GM12878 (cell line): ENCODE data around the gene JUND. TPM values are rescaled to one million over a fixed set of nuclear protein-coding genes. Genes with fewer than 3 reads are reported as not detected.

Experiments
- ATAC-seq: fragments of 200-7000 bp; cut with Tn5 transposase; 3 replicates; pipeline ENCODE4 v1.9.1; 2020; ENCODE audit warnings: mild to moderate bottlenecking, moderate library complexity
- BruUV-seq: library from RNA; stranded (reverse); fragments of 400-500 nt; replicated peaks from 2 replicates; lab custom pipeline; 2021; lab: Mats Ljungman, UMichigan
- CTCF ChIA-PET: fragments of 300-600 bp; sonication (Branson Sonifier 250); formaldehyde crosslinking; extraction: SDS; loops from one replicate; lab custom pipeline; 2021; ENCODE audit warnings: inconsistent platforms; lab: Yijun Ruan, JAX
- POLR2A ChIA-PET: fragments of 350-600 bp; formaldehyde crosslinking; extraction: SDS; loops from one replicate; lab custom pipeline; 2021; ENCODE audit warnings: inconsistent platforms; lab: Charles Lee
- RAD21 ChIA-PET: fragments of 300-600 bp; sonication (Branson Sonifier 250); formaldehyde crosslinking; loops from one replicate; lab custom pipeline; 2023; ENCODE audit warnings: antibody characterized with exemption; ENCODE audit not compliant: unreplicated experiment; lab: Charles Lee
- SMC1A ChIA-PET: fragments of 300-600 bp; sonication (Branson Sonifier 250); formaldehyde crosslinking; loops from one replicate; lab custom pipeline; 2023; ENCODE audit not compliant: unreplicated experiment, uncharacterized antibody; lab: Charles Lee
- DNase-seq: peaks from one replicate; pipeline ENCODE4 v3.0.0-alpha.2; 2011; ENCODE audit warnings: low read depth, low spot score
- FAIRE-seq: peaks from 3 replicates; lab custom pipeline; 2011; peaks lifted over from hg19 to GRCh38; lab: Jason Lieb, UNC
- H2AFZ ChIP-seq: 2 replicates; pipeline ENCODE4 v1.6.0; 2011; ENCODE audit warnings: low read depth, low read length, control low read depth; ENCODE audit not compliant: control insufficient read depth
- H3K27ac ChIP-seq: 2 replicates; pipeline ENCODE4 v1.5.1; 2011; ENCODE audit warnings: control low read depth; ENCODE audit not compliant: control insufficient read depth, insufficient read depth
- H3K27me3 ChIP-seq, 2 experiments: replicated peaks in 1 of 2; 2 replicates each; pipeline versions ENCODE4 v1.6.0 to v1.6.1; 2011; ENCODE audit warnings: low read length in 1 of 2; ENCODE audit not compliant: control insufficient read depth in 2 of 2, insufficient read depth in 2 of 2
- H3K36me3 ChIP-seq, 2 experiments: 2 replicates each; pipeline ENCODE4 v1.5.1; 2011; ENCODE audit warnings: low read length in 1 of 2; ENCODE audit not compliant: control insufficient read depth in 2 of 2, insufficient read depth in 2 of 2
- H3K4me1 ChIP-seq: 2 replicates; pipeline ENCODE4 v1.6.1; 2011; ENCODE audit warnings: mild to moderate bottlenecking, low read length, moderate library complexity, mixed read lengths; ENCODE audit not compliant: control insufficient read depth, insufficient read depth
- H3K4me2 ChIP-seq: 2 replicates; pipeline ENCODE4 v1.6.0; 2011; ENCODE audit warnings: control low read depth; ENCODE audit not compliant: control insufficient read depth, insufficient read depth
- H3K4me3 ChIP-seq: fragments of 200-600 bp; sonication (generic); 2 replicates; pipeline ENCODE4 v1.5.1; 2016
- H3K79me2 ChIP-seq: 2 replicates; pipeline ENCODE4 v1.6.0; 2011; ENCODE audit warnings: low read length; ENCODE audit not compliant: control insufficient read depth, insufficient read depth
- H3K9ac ChIP-seq: 2 replicates; pipeline ENCODE4 v1.8.0; 2011; ENCODE audit warnings: low read length, control low read depth, mixed read lengths; ENCODE audit not compliant: control insufficient read depth, insufficient read depth
- H3K9me3 ChIP-seq: replicated peaks from 3 replicates; pipeline ENCODE4 v1.5.1; 2011; ENCODE audit warnings: mild to moderate bottlenecking, low read length; ENCODE audit not compliant: control insufficient read depth, insufficient read depth
- H4K20me1 ChIP-seq: 2 replicates; pipeline ENCODE4 v1.6.0; 2011; ENCODE audit not compliant: control insufficient read depth, insufficient read depth
- FOXK2 ChIP-seq: fragments of 450-650 bp; IDR thresholded peaks from 2 replicates; pipeline ENCODE4 v1.6.1; 2017; ENCODE audit warnings: mild to moderate bottlenecking, moderate library complexity
- MEF2A ChIP-seq: IDR thresholded peaks from 2 replicates; pipeline ENCODE4 v1.6.1; 2011; ENCODE audit warnings: low read depth, mild to moderate bottlenecking, low read length, moderate library complexity; ENCODE audit not compliant: insufficient read depth
- SUPT20H ChIP-seq: IDR thresholded peaks from 2 replicates; pipeline ENCODE4 v1.6.1; 2011; ENCODE audit warnings: low read depth, mild to moderate bottlenecking, low read length, moderate library complexity, borderline replicate concordance; ENCODE audit not compliant: control insufficient read depth
- ZBED1 ChIP-seq: IDR thresholded peaks from 2 replicates; pipeline ENCODE4 v1.6.1; 2016; ENCODE audit warnings: borderline replicate concordance
- ZNF622 ChIP-seq: fragments of 450-650 bp; IDR thresholded peaks from 2 replicates; pipeline ENCODE4 v1.6.1; 2017; ENCODE audit warnings: mild to moderate bottlenecking, inconsistent platforms
- WGBS: methylation state at CpG from one replicate; pipeline ENCODE4 v1.1.6; 2016; ENCODE audit warnings: low lambda C conversion rate; ENCODE audit not compliant: insufficient replicate concordance, insufficient coverage; ENCODE audit errors: missing lambda C conversion rate; 5-methylcytosine and 5-hydroxymethylcytosine counted together
- in situ Hi-C: fragments of 300-500 bp; cut with MboI; formaldehyde crosslinking; loops from 9 replicates; pipeline ENCODE4 v1.14.3; 2018; ENCODE audit warnings: mixed read lengths
- intact Hi-C: fragments of 100-400 bp; cut with micrococcal nuclease; formaldehyde crosslinking; loops from one replicate; pipeline ENCODE4 v1.14.2; 2022; ENCODE audit not compliant: unreplicated experiment
- polyA plus RNA-seq, 11 experiments: library from polyadenylated mRNA; depleted of rRNA in 4 of 11; unstranded in 6 of 11; stranded (reverse) in 5 of 11; fragments of >200 nt; fragmentation: Nextera tagmentation in 4 of 11; fragmentation: Illumina TruSeq in 1 of 11; extraction: Ambion mirVana in 4 of 11; extraction: Trizol in 1 of 11; gene quantifications; 1 replicate in 1 of 11; 2 replicates in 10 of 11; pipeline versions ENCODE4 v1.2.1 to v1.2.3, GENCODE V29; 2011 to 2016; ENCODE audit warnings: inconsistent platforms in 2 of 11, missing spikeins in 2 of 11, low read depth in 1 of 11
- total RNA-seq, 4 experiments: library from RNA; depleted of rRNA in 3 of 4; stranded (reverse); fragments of >200 nt in 3 of 4; fragmentation: Illumina TruSeq in 1 of 4; extraction: Trizol in 1 of 4; gene quantifications; 2 replicates each; pipeline versions ENCODE4 v1.2.1 to v1.2.3, GENCODE V29; 2013 to 2021
- TF ChIP-seq, protein P1 (sequence below): fragments of 450-650 bp; IDR thresholded peaks from 2 replicates; pipeline ENCODE4 v1.6.1; 2016; ENCODE audit warnings: mild to moderate bottlenecking
- TF ChIP-seq, protein P2 (sequence below): IDR thresholded peaks from 2 replicates; pipeline ENCODE4 v1.6.1; 2012; ENCODE audit warnings: improper control_type of control experiment, low read depth, low read length; ENCODE audit not compliant: insufficient replicate concordance
- TF ChIP-seq, protein P3 (sequence below): fragments of 450-650 bp; formaldehyde crosslinking; IDR thresholded peaks from 2 replicates; pipeline ENCODE4 v1.5.0; 2022; ENCODE audit warnings: mild to moderate bottlenecking, missing genetic modification characterization
- TF ChIP-seq, protein P4 (sequence below): IDR thresholded peaks from 2 replicates; pipeline ENCODE4 v1.6.1; 2012; ENCODE audit warnings: low read length, inconsistent platforms

JUND gene
- total and polyA plus RNA-seq, 10 of the 15 experiments (the other 5 are each of a cell fraction or from before 2014, with no cell fraction given) = 7.4 to 164 (median 18.8) TPM

DNA sequence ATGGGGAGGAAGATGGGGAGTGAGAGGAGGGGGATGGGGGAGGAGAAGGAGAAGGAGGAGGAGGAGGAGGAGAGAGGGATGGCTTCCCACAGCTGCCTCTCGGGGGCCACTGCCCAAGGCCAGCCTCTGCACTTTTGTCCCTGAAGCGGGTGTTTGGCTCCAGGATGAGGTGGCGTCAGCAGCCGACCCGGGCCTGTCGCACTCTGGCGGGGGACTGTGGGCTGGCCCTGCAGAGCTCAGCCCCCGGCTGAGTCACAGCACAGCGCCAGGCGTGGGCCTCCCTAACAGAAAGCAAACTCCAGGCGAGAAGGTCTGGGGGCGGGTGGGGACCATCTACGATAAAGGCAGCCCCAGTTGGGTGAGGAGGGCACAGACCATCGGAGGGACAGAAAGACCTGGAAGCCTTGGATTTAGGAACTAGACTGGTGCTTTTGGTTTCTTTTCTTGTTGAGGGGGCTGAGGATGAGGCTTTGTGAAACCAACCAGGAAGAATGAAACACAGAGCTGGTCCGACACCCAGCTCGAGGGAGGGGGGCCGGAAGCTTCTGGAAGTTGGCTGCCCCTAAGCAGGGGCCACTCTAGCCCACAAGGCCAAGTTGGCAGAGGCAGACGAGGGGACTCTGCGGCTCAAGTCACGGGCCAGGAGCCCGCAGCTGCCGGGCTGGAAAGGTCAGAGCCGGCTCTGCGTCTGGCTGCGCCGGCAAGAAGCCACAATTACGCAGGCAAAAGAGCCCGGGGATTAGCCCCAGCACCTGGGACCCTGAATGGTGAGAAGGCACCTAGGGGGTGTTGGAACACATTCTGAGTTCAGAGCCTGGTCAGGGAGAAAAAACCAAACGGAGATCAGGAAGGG, 23.3 kb upstream of the JUND start:
- CTCF ChIA-PET = interaction anchor here (0.6 to 5.3 kb wide), 11 partner anchors 12 to 285 kb away, joined by 3 to 122 read pairs (median 4); partner anchors contain the start of genes JUND and LSM4
- no peaks in the 10 kb centered on the region for H4K20me1 ChIP-seq
- peaks cover 20% of the 10 kb centered on the region for H3K79me2 ChIP-seq
- RAD21 ChIA-PET = interaction anchor here (1.0 to 5.0 kb wide), 15 partner anchors 11 to 134 kb away, joined by 3 to 135 read pairs (median 4); partner anchors contain the start of genes JUND and LSM4
- H3K4me3 ChIP-seq = peak overlapping the region; percentile 89
- SMC1A ChIA-PET = interaction anchor here (0.6 to 4.0 kb wide), 11 partner anchors 12 to 110 kb away, joined by 3 to 63 read pairs (median 5); partner anchors contain the start of genes JUND and LSM4
- FAIRE-seq (peak; percentile 62), DNase-seq (no peak), ATAC-seq (peak; percentile 79)
- no peaks in the 10 kb centered on the region for H3K9me3 ChIP-seq
- in situ Hi-C loops (no loop called here), intact Hi-C loops (loop anchor here (1.0 kb wide), 3 partner anchors 14 to 25 kb away; no protein-coding TSS in a partner anchor)
- peak overlapping the region; percentile 88 for H3K9ac ChIP-seq
- BruUV-seq = TSS peak; percentile 70
- H3K27ac ChIP-seq = peak overlapping the region; percentile 97
- peaks cover 3 to 18% of the 10 kb centered on the region in 2 experiments; a peak in 3 of 4 replicates for H3K36me3 ChIP-seq
- under 1% methylated on average over 29 of the region's 29 CpGs for WGBS
- POLR2A ChIA-PET = interaction anchor here (0.6 to 5.8 kb wide), 17 partner anchors 9 to 132 kb away, joined by 3 to 196 read pairs (median 5); partner anchors contain the start of genes JUND and LSM4
- peak overlapping the region; percentile 20; the same call in 1 of the 2 replicates for H2AFZ ChIP-seq
- peak overlapping the region; percentile 98 for H3K4me2 ChIP-seq
- H3K27me3 ChIP-seq = no peaks in the 10 kb centered on the region
- H3K4me1 ChIP-seq = peaks cover 22% of the 10 kb centered on the region
- TF ChIP-seq, protein P1, sequence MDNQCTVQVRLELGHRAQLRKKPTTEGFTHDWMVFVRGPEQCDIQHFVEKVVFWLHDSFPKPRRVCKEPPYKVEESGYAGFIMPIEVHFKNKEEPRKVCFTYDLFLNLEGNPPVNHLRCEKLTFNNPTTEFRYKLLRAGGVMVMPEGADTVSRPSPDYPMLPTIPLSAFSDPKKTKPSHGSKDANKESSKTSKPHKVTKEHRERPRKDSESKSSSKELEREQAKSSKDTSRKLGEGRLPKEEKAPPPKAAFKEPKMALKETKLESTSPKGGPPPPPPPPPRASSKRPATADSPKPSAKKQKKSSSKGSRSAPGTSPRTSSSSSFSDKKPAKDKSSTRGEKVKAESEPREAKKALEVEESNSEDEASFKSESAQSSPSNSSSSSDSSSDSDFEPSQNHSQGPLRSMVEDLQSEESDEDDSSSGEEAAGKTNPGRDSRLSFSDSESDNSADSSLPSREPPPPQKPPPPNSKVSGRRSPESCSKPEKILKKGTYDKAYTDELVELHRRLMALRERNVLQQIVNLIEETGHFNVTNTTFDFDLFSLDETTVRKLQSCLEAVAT = no peak; the same call in 1 of the 2 replicates
- TF ChIP-seq, protein P2, sequence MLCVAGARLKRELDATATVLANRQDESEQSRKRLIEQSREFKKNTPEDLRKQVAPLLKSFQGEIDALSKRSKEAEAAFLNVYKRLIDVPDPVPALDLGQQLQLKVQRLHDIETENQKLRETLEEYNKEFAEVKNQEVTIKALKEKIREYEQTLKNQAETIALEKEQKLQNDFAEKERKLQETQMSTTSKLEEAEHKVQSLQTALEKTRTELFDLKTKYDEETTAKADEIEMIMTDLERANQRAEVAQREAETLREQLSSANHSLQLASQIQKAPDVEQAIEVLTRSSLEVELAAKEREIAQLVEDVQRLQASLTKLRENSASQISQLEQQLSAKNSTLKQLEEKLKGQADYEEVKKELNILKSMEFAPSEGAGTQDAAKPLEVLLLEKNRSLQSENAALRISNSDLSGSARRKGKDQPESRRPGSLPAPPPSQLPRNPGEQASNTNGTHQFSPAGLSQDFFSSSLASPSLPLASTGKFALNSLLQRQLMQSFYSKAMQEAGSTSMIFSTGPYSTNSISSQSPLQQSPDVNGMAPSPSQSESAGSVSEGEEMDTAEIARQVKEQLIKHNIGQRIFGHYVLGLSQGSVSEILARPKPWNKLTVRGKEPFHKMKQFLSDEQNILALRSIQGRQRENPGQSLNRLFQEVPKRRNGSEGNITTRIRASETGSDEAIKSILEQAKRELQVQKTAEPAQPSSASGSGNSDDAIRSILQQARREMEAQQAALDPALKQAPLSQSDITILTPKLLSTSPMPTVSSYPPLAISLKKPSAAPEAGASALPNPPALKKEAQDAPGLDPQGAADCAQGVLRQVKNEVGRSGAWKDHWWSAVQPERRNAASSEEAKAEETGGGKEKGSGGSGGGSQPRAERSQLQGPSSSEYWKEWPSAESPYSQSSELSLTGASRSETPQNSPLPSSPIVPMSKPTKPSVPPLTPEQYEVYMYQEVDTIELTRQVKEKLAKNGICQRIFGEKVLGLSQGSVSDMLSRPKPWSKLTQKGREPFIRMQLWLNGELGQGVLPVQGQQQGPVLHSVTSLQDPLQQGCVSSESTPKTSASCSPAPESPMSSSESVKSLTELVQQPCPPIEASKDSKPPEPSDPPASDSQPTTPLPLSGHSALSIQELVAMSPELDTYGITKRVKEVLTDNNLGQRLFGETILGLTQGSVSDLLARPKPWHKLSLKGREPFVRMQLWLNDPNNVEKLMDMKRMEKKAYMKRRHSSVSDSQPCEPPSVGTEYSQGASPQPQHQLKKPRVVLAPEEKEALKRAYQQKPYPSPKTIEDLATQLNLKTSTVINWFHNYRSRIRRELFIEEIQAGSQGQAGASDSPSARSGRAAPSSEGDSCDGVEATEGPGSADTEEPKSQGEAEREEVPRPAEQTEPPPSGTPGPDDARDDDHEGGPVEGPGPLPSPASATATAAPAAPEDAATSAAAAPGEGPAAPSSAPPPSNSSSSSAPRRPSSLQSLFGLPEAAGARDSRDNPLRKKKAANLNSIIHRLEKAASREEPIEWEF = no peak
- TF ChIP-seq FOXK2 (no peak), SUPT20H (no peak), ZNF622 (no peak), MEF2A (no peak), ZBED1 (peak; percentile 83; the same call in 1 of the 2 replicates)
- TF ChIP-seq, protein P3, sequence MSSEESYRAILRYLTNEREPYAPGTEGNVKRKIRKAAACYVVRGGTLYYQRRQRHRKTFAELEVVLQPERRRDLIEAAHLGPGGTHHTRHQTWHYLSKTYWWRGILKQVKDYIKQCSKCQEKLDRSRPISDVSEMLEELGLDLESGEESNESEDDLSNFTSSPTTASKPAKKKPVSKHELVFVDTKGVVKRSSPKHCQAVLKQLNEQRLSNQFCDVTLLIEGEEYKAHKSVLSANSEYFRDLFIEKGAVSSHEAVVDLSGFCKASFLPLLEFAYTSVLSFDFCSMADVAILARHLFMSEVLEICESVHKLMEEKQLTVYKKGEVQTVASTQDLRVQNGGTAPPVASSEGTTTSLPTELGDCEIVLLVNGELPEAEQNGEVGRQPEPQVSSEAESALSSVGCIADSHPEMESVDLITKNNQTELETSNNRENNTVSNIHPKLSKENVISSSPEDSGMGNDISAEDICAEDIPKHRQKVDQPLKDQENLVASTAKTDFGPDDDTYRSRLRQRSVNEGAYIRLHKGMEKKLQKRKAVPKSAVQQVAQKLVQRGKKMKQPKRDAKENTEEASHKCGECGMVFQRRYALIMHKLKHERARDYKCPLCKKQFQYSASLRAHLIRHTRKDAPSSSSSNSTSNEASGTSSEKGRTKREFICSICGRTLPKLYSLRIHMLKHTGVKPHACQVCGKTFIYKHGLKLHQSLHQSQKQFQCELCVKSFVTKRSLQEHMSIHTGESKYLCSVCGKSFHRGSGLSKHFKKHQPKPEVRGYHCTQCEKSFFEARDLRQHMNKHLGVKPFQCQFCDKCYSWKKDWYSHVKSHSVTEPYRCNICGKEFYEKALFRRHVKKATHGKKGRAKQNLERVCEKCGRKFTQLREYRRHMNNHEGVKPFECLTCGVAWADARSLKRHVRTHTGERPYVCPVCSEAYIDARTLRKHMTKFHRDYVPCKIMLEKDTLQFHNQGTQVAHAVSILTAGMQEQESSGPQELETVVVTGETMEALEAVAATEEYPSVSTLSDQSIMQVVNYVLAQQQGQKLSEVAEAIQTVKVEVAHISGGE (CRISPR knock-in tag) = no peak
- TF ChIP-seq, protein P4, sequence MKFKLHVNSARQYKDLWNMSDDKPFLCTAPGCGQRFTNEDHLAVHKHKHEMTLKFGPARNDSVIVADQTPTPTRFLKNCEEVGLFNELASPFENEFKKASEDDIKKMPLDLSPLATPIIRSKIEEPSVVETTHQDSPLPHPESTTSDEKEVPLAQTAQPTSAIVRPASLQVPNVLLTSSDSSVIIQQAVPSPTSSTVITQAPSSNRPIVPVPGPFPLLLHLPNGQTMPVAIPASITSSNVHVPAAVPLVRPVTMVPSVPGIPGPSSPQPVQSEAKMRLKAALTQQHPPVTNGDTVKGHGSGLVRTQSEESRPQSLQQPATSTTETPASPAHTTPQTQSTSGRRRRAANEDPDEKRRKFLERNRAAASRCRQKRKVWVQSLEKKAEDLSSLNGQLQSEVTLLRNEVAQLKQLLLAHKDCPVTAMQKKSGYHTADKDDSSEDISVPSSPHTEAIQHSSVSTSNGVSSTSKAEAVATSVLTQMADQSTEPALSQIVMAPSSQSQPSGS = no peak
